Urothelium cell line (cell line): ENCODE measurements around the gene SKI.

Experiments
- DNase-seq: peaks from one replicate; pipeline ENCODE4 v3.0.0; 2011; ENCODE audit warnings: low spot score, mixed read lengths
- FAIRE-seq: peaks from 2 replicates; lab custom pipeline; 2011; peaks lifted over from hg19 to GRCh38; lab: Jason Lieb, UNC

The SKI gene

DNA sequence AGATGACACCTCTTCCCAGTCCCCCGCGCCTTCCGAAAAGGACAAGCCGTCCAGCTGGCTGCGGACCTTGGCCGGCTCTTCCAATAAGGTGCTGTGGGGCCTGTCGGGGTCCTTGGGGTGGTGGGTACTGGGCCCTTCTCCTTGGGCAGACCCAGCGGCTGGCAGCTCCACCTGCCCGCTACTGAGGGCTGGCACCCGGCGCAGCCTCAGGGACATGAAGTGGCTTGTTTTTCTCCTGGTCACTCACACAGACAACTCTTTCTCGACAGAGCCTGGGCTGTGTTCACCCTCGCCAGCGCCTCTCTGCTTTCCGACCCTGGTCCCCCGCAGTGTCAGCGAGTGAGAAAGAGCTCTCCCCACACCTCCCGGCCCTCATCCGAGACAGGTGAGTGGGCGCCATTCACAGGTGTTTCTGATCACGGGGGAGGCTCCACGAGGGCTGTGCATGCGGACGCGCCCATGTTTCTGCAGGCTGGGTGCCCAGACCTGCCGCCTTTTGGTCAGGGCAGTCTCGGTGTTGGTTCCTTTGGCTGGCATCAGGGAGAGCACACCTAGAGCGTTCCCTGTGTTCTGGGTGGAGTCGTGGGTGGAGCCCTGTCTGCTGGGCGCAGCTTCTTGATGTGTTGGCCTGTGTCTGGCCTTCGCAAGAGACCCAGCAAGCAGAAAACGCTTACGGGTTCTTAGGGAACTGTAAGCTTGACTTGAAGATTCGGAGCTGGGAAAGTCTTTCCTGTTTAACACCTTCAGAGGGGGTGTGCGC is 75.1 kb downstream of the SKI start:
- DNase-seq = no peak
- FAIRE-seq = no peak

DNA sequence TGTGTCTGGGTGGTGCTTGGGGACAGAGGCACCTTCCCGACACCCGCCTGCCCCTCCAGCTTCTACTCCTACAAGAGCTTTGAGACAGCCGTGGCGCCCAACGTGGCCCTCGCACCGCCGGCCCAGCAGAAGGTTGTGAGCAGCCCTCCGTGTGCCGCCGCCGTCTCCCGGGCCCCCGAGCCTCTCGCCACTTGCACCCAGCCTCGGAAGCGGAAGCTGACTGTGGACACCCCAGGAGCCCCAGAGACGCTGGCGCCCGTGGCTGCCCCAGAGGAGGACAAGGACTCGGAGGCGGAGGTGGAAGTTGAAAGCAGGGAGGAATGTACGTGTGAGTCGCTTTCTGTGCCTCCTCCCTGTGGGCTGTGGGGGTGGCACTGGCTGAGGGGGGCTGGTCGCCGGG is 75.7 kb downstream of the SKI start:
- DNase-seq (no peak), FAIRE-seq (no peak)

DNA sequence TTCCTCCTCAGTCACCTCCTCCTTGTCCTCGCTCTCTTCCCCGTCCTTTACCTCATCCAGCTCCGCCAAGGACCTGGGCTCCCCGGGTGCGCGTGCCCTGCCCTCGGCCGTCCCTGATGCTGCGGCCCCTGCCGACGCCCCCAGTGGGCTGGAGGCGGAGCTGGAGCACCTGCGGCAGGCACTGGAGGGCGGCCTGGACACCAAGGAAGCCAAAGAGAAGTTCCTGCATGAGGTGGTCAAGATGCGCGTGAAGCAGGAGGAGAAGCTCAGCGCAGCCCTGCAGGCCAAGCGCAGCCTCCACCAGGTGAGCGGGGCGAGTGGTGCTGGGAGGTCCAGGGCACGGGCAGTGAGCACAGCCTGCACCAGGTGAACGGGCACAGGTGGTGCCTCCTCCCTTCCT is 76.2 kb downstream of the SKI start:
- FAIRE-seq (no peak), DNase-seq (no peak)

- DNase-seq = no peak
- FAIRE-seq = no peak
These were observed 77.0 kb downstream of the SKI start for GRCh38 chr1:2304921-2305681.

DNA sequence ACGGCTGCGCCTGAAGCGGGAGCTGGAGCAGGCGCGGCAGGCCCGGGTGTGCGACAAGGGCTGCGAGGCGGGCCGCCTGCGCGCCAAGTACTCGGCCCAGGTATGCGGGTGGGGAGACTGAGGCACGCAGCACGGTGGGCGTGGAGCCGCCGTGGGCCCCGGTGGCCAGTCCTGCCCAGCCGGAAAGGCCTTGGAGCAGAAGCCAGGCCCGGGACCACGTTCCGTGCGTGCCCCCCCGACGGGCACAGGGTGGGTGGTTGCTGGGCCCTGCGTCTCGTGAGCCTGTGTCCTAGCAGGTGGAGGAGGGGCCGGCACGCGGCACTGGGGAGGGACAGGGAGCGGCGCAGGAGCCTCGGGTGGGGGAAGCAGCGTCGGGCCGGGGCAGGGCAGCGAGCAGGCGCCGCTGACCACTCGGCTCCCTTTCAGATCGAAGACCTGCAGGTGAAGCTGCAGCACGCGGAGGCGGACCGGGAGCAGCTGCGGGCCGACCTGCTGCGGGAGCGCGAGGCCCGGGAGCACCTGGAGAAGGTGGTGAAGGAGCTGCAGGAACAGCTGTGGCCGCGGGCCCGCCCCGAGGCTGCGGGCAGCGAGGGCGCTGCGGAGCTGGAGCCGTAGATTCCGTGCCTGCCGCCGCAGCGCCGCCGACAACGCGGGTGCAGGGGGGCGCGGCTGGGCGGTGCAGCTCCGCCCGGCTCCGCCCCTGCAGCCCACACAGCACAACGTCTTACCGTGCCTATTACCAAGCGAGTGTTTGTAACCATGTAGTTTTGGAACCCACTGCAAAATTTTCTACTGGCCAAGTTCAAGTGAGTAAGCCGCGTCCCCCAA is 78.2 kb downstream of the SKI start:
- DNase-seq = no peak
- FAIRE-seq = no peak

DNA sequence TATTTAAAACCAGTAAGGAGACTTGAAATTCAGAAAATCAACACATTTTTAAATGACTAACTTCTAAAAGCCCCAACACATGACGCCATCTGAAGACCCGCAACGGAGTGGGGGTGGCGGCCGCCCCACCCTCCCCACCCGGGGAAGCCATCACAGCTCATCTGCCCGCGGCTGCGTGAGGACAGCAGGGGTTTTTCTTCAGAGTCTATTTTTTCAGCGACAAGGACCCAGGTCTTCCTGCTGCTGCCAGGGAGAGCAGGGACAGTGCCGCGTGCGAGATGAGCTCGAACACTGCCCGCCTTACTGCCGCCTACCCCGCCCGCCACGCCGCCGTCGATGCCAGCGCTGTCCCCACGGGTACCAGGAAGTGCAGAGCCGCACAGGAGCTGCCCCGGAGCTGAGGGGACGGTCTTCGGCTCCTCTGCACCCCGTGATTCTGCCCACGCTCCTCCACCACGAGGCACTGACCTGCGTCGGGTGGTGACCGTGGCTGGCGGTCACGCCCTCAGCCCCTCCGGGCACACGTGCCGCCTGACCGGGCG is 79.0 kb downstream of the SKI start:
- DNase-seq (no peak), FAIRE-seq (no peak)

DNA sequence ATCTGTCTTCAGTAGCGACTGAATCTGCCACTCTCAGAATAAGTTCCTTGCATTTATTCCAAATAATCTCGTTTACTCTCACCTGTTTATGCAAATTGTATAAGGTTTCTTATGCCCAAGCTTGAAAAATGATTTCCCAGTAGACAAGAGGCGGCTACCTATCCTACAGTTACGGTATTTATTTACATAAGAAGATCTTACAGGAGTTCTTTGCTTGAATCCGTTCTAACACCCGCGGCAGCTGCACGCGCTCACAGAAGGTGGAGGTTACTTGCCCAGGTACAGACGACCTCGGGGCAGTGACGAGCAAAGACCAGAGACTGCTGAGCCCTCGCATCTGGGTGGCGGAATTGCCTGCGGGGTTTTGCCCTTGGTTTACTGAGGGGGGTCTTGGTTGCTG is 79.9 kb downstream of the SKI start:
- FAIRE-seq (no peak), DNase-seq (no peak)

GRCh38 chr1:2308844-2309243 is 80.7 kb downstream of the SKI start:
- FAIRE-seq = no peak
- DNase-seq = no peak

GRCh38 chr1:2310332-2311183 is 82.4 kb downstream of the SKI start:
- FAIRE-seq = no peak
- DNase-seq = no peak

GRCh38 chr1:2311184-2312032 is 83.3 kb downstream of the SKI start:
- FAIRE-seq (no peak), DNase-seq (peak; percentile 39)

GRCh38 chr1:2312160-2312514 is 84.0 kb downstream of the SKI start:
- FAIRE-seq (no peak), DNase-seq (no peak)

DNA sequence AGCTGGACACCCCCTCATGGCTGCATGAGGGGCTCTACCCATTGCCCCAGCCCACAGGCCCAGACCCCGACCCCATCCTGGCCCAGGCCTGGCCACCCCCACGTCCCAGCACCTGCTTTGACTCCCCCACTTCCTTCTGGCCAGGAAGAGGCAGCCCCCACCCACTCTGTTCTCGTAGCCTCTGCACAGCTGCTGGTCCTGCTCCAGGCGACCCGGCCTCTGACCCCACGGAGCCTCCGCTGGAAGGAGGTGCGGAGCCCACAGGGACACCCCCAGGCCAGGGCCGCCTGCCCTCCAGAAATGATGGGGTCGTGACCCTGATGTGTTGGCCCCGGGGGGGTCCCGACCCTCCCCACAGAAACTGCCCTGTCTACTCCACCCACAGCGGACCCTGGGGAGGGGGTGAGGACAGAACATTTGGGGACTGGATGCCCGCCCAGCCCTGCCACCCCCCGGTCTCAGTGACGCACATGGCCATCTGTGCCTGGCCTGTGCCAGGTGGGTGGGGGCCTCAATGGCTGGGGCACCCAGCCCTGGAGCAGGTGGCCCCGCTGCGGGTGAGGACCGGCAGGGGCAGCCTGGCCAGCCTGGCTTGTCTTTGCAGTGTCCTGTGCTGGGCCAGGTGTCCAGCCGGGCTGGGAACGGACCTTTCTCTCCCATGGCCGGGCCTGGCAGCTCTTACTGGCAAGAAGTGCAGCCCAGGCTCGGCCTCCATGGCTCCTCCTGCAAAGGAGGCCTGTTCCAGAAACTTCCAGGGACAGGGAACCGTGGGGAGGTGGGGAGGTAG is 84.6 kb downstream of the SKI start:
- FAIRE-seq = no peak

GRCh38 chr1:2313651-2314261 is 85.6 kb downstream of the SKI start:
- no peak for DNase-seq
- FAIRE-seq = no peak

More for the DNA sequence above, 84.6 kb downstream of the SKI start:
- DNase-seq = no peak

DNA sequence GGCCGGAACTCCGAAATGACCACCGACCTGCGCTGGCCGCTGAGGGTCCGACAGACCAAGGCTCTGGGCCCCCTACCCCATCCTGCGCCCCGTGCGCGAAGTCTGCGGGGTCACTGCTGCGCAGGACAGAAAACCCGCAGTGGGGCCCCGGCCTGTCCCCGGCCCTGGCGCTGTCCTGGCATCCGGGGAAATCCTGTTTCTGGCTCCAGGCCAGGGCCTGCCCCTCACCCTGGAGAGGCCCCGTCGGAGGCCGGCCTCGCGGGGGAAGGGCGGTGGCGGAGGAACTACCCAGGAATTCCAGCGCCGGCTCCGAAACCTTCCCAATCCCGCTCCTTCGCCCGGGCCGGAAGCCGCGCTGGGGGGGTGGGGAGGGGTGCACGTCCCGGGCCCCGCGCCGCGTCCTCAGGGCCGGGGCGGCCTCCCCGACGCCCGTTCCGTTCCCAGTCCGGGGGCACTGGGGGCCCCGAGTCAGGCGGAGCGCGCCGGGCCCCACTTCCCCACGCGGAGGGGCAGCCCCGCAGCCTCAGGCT is 86.2 kb downstream of the SKI start:
- DNase-seq = peak; percentile 82

DNA sequence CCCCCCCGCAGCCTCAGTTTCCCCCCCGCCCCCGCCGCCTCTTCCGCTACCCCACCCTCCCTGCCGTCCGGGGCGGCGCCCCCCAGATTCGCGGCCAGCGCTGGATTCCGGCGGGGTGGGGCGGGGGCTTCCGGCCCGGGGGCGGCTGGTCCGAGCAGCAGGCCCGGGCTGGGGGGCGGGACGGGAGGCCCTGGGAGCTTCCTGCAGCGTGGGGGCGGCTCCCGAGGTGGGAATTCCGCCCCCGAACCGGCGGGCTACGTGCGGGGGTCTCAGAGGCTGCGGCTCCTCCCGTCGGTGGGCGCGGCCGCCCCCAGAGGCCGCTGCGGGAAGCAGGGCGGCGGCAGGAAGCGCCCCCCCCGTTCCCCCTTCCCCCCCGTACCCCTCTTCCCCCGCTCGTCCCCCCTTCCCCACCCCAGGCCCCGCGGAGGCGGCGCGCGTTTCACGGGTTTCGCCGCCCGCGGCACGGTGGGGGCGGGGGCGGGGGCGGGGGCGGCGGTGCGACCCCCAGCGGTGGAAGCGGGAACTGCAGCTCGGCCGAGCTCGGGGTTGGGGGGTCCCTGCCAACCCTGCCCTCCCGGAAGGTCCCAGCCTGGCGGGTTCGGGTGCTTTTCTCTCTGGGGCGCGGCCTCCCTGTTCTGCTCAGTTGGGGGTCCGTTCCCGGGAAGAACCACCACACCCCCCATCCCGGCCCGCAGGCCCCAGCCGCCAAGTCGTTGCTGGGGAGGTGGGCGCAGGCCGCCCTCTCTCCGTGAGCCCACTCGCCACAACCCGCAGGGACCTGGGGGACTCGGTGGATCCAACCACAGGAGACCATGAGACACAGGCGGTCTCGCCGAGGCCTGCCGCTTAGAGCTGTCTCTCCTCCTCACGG is 86.9 kb downstream of the SKI start:
- peak; percentile 90 for DNase-seq
- peak; percentile 20 for FAIRE-seq

More for the DNA sequence above, 86.2 kb downstream of the SKI start:
- FAIRE-seq = no peak

- FAIRE-seq (no peak), DNase-seq (no peak)
These were observed 87.7 kb downstream of the SKI start for GRCh38 chr1:2315674-2316450.
